Renal cortical epithelial cell (primary cell): ENCODE results near the gene MAGEF1. TPM values are rescaled to one million over a fixed set of nuclear protein-coding genes. Genes with fewer than 3 reads are reported as not detected.

ENCODE experiments used
- DNase-seq: peaks from one replicate; pipeline ENCODE4 v3.0.0-alpha.2; 2011; ENCODE audit warnings: low read depth
- total RNA-seq: library from RNA; depleted of rRNA; stranded (reverse); fragments of >200 nt; gene quantifications from 2 replicates; pipeline ENCODE4 v1.2.3, GENCODE V29; 2014

The MAGEF1 gene
- total RNA-seq, 1 donor from 2014 or later: 23.4 TPM

- no peak for DNase-seq
Measured at GRCh38 chr3:184690192-184690883, 21.5 kb downstream of the MAGEF1 start.

DNA sequence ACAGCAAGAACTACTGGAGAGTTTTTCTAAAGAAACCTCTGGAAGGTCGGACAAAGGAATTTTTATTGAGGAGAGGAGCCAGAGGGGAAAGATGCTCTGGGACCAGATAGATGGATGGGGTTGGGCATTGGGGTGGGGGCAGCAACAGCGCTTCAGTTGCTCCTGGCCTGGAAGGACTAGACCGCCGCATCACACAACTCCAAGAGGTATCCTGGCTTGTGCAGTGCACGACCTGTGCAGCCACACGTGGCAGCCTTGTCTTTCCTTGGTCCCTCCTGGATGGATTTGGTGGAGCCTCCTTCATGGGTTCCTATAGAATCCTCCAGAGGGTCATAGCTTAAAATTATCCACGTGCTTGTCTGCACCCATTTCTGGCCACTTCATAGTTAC, 23.0 kb downstream of the MAGEF1 start:
- DNase-seq: no peak

DNA sequence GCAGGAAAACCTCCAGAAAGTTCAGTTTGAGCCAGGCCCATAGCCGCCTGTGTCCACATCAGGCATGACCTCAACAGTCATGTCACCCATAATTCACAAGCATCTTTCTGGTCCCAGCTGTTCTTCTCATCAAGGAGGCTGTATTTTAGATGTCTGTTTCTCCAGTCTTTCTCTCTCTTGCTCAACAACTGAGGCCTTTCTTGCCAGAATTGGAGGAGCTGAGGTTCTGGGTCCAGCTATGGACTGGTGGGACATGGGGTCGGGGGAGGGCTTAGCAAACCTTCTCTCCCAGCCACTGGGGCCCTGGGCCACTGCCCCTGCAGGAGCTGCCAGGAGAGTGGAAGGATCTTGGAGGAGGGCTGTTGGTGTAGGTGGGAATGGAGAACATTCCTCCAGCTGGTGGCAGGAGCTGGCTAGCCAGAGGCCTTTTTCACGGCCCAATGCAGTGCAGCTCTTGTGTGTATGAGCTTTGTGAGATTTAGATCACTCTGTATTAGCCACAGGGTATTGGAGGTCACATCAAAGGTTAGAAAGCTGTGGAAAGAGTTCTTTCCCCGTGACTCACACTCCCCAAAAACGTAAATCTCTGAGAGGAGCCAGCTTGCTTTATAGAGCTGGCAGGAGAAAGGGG, 23.5 kb downstream of the MAGEF1 start:
- peak; percentile 89 for DNase-seq

DNA sequence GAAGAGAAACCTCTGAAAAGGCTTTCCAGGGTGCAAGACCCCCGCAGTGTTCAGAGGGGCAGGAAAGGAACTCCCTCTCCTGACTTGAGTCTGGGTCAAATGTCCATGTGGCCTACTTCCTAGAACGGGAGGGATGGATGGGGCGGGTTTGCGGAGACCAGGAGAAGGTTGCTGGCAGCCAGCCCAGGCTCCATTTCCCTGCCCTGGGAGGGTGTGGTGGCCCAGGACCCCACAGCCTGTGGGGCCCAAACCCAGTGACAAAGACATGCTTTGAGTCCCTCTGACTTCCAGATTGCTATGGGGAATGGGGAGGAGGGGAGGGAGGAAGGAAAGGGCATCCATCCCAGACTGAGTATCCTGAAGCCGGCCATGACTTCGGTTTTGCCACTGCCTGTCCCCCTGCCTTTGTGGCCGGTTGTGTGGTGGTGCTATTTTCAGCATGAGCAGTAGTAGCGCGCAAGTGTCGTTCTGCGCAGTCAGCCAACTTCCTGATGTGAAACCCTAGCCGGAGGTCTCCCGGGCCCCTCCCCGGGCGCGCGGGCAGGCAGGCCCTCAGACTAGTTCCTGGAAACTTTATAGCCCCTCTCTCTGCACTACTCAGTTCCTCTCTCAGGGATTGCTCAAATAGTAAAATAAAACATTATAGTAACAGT, 24.4 kb downstream of the MAGEF1 start:
- no peak for DNase-seq

DNA sequence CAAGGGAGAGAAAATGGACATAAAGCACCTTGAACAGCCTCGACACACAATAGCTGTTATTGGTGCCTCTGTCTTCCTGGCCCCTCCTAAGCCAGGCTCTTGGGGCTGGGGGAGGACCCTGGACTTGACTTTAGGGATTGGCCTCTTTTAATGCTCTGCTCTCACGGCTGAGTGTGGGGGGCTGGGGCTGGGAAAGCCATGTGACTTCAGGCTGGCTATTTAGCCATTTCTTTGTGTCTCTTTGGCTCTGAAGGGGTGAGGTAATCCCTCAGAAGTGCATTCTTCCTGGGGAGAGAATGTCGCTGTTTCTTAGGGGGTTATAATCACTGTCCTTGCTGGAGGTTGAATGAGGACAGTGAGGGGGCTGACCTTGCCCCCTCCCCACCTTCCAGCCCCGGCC, 26.2 kb downstream of the MAGEF1 start:
- DNase-seq: no peak

DNA sequence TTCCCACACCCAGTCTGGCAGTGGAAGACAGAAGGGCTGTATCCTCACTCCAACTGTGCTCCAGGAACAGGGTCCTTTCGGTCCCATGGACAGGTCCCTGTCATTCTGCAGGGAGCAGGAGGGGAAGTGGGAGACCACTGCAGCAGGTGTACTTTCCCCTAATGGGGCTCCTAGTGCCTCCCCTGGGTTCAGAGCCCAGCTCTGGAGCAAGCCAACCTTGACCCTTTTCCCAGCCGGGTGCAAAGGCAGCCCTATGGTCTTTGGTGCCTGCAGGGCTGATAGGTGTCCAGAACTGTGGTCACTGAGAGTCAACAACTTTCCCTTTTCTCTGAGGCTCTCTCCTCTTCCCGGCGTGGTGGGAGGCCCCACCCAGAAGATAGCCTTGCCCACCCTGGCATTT, 26.8 kb downstream of the MAGEF1 start:
- no peak for DNase-seq

DNA sequence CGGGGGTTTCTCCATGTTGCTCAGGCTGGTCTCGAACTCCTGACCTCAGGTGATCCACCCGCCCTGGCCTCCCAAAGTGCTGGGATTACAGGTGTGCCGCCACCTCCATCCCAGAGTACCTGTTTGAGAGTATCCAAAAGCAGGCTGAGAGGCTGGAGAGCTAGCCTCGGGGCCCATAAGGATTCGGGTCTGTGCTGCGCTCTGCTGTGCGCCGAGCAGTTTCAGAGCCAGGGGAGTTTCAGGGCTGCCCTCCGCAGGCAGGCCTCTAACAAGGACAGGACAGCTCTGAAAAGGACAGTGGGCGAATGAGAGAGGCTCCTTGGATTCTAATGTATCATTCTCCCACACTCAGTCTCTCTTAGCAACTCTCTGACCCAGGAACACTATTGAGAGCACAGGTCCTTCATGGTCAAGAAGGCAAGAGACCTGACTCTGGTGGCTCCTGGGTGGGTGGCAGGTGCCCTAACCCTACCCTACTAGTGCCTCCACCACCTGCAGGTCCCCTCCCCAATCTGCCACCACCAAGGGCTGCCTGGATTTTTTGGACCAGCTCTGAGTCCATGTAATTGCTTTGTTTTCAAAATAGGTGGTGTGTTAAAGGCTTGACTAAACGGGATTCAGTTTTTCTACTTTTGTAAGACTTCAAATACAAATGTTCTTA, 27.8 kb downstream of the MAGEF1 start:
- DNase-seq: no peak

- DNase-seq: no peak
Measured at GRCh38 chr3:184683234-184683633, 28.6 kb downstream of the MAGEF1 start.

DNA sequence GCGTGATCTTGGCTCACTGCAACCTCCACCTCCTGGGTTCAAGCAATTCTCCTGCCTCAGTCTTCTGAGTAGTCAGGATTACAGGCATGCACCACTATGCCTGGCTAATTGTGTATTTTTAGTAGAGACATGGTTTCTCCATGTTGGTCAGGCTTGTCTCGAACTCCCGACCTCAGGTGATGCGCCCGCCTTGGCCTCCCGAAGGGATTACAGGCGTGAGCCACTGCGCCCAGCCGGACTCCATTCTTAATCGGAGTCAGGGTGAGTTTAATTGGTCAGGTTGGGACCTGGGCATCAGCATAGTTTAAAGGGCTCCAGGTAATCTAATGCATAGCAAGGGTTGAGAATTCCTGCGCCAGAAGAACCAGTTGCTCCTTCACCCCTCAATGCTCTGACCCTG, 29.2 kb downstream of the MAGEF1 start:
- no peak for DNase-seq

- peak; percentile 46 for DNase-seq
Measured at GRCh38 chr3:184680385-184681345, 31.2 kb downstream of the MAGEF1 start.

- DNase-seq: no peak
Measured at GRCh38 chr3:184679056-184679816, 32.6 kb downstream of the MAGEF1 start.

DNA sequence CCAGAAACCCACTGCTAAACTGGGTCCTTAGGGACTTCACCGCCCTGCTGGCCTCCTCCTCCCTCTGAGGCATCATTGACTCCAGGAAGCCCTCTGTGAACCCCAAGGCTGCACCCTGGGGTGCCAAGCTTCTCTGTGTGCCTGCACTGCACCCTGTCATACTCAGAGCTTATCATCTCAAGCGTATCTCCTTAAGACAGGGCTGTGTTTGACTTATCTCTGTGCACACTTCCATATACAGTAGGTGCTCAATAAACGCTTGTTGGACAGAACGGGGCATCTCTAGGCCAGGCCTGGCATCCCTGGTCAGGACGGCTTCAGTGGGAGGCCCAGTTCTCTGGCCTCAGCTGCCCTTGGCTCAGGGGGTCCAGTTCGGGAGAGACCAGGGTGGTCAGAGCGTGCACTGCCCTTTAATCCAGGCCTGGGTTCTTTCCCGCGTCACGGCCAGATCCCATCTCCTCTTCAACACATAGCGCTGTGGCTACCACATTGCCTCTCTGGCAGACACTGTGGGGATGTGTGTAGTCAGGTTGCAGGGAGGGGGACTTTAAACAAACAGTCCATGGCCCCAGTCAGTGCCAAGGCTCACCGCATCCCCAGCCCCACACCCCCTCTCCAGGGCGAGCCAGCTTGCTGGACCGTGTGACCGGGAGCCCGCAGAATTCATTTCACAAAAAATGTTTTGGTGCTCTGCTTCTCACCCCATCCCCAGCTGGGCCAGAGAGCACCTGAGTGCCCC, 33.4 kb downstream of the MAGEF1 start:
- no peak for DNase-seq

GRCh38 chr3:184677344-184678316, 34.2 kb downstream of the MAGEF1 start:
- DNase-seq: no peak

DNA sequence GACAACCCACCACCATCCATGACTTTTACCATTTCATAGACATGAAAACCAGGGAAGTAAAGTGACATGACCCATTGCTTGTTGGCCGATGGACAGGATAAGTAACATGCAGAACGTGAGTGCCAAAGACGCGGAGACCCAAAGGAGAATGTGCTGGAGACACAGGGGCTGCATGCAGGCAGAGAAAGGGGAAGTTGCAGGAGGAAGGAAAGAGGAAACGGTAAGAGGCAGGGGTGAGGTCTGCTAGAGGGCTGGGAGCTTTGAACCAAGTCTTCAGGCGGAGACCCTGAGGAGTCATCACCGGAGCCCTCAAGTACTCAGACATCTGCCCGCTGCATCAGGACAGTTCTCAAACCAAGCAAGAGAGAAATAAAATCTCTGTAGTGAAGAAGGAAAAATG, 34.9 kb downstream of the MAGEF1 start:
- DNase-seq: no peak

- DNase-seq: no peak
Measured at GRCh38 chr3:184674626-184675025, 37.2 kb downstream of the MAGEF1 start.

DNA sequence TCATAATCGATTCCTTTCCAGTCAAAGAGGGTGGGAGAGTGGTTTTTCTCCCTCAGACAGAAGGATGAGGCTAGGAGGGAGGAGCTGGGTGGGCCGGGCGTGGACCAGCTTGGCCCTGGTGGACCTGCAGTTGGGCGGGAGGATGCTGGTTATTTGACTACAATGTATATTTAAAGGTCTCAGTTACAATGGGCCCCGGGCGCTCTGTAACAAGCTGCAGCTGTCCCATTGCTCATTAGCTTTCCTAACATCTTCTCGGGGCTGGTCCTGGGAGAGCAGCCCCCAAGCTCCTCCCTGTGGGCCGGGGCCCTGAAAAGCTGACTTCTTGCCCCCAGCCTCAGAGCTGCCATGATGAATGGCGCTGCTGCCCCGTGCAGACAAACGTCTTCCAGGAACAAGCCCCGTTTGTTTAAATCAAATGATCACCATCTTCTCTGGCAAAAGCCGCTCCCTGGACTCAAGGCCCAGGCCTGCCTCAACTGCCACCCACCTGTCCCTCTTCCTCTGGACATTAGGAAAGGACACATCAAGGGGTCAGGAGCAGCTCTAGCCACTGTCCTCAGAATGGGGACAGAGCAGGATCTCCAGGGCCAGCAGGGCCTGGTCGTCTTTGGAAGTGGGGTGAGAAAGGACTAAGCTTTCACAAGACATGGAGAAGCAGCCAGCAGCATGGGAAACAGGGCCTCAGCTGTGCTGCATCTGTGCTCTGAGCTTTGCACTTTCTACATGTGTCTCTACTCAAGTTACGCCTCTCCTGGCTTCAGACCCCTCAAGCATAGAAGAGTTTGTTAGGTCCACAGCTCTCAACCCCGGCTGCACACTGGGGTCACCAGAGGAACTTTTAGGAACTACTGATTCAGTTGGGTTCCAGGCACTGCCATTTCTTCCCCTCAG, 38.6 kb downstream of the MAGEF1 start:
- no peak for DNase-seq

DNA sequence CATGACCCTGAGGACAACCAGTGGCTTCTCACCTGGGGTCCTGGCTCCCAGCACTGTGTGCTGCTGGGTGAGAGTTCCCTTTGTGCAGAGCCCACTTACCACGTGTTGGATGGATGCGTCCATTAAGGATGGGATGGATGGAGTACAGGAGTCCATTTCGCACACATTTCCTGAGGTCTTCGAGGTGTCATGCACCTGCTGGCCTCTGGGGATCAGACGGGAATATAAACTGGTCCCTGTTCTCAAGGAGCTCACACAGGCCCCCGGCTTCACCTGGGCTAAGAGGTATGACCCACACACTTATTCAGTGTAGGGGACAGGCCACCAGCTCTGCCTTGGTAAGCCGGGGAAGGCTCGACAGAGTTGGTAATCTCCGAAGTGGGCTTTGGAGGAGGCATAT, 39.5 kb downstream of the MAGEF1 start:
- DNase-seq: no peak

GRCh38 chr3:184670091-184670602, 41.7 kb downstream of the MAGEF1 start:
- DNase-seq: no peak
